Ovary (tissue), 9 donors: Measurements from ENCODE around the gene PPM1H. TPM values are rescaled to one million over a fixed set of nuclear protein-coding genes. Genes with fewer than 3 reads are reported as not detected.

Experiments used
- DNase-seq, 5 donors: peaks; one replicate each; pipeline ENCODE4 v3.0.0-alpha.2; 2019 to 2020
- H3K27ac ChIP-seq, 2 donors: fragments of 200-600 bp; one replicate each; pipeline versions ENCODE4 v1.5.1 to v1.8.0; 2019 to 2022
- H3K27me3 ChIP-seq: fragments of 200-600 bp; one replicate; pipeline ENCODE4 v1.8.0; 2022
- H3K36me3 ChIP-seq: fragments of 200-600 bp; sonication (generic); one replicate; pipeline ENCODE4 v1.5.1; 2019
- H3K4me1 ChIP-seq: one replicate; pipeline ENCODE4 v1.8.1; 2013; ENCODE audit warnings: mild to moderate bottlenecking, moderate library complexity; ENCODE audit not compliant: insufficient read depth
- H3K4me3 ChIP-seq: fragments of 200-600 bp; sonication (generic); one replicate; pipeline ENCODE4 v1.5.1; 2017
- H3K9me3 ChIP-seq, 2 donors: fragments of 200-600 bp in 1 of 2; sonication (generic) in 1 of 2; one replicate each; pipeline versions ENCODE4 v1.5.1 to v1.8.1; 2013 to 2019; ENCODE audit warnings: mild to moderate bottlenecking in 1 of 2, moderate library complexity in 1 of 2
- CTCF ChIP-seq, 3 donors: fragments of 450-650 bp in 2 of 3; fragments of 200-600 bp in 1 of 3; IDR thresholded peaks; one replicate each; pipeline versions ENCODE4 v1.5.1 to v1.8.0; 2016 to 2022; ENCODE audit warnings: antibody characterized with exemption in 3 of 3, mild to moderate bottlenecking in 1 of 3
- EP300 ChIP-seq: sonication (generic); formaldehyde crosslinking; IDR thresholded peaks from one replicate; pipeline ENCODE4 v1.6.1; 2017; ENCODE audit warnings: antibody characterized with exemption
- POLR2A ChIP-seq: fragments of 450-650 bp; IDR thresholded peaks from one replicate; pipeline ENCODE4 v1.6.1; 2017; ENCODE audit warnings: antibody characterized with exemption, mild to moderate bottlenecking, moderate library complexity
- WGBS, 3 donors: extraction: QIAGEN DNeasy Blood & Tissue Kit in 1 of 3; methylation state at CpG; one replicate each; pipeline versions ENCODE4 v1.1.5 to v1.1.7; 2013 to 2017; 5-methylcytosine and 5-hydroxymethylcytosine counted together
- intact Hi-C, 4 donors: fragments of 100-400 bp; cut with DNase I; formaldehyde crosslinking; loops; one replicate each; pipeline versions ENCODE4 v1.11.0 to v1.15.1; 2022 to 2023
- polyA plus RNA-seq, 2 donors: library from polyadenylated mRNA; stranded (reverse); fragments of 200-250 nt in 1 of 2; fragments of 350-450 nt in 1 of 2; fragmentation: Illumina TruSeq in 1 of 2; extraction: RNeasy Lipid Tissue Mini Kit (QIAGEN cat#74804) in 1 of 2; gene quantifications; one replicate each; pipeline ENCODE4 v1.2.3, GENCODE V29; 2013 to 2014
- total RNA-seq, 7 donors: library from RNA; depleted of rRNA in 2 of 7; stranded (reverse); fragments of >200 nt in 2 of 7; fragmentation: NEBNext Ultra II Directional in 3 of 7; extraction: Animal tissue kit (Norgen Biotek cat#: 25700) in 3 of 7; gene quantifications; one replicate each; pipeline versions ENCODE4 v1.1.0 to v1.2.4, GENCODE V29; 2016 to 2023
- donor health status: DM: no; HTN: no; CAD: no; lungs with moderate emphysema.
- donor health status: DM: no; HTN: no; CAD: no.
- donor health status: Bipolar disorder and iron deficiency.
- donor health status: DM: yes; HTN: yes; CAD: no.
- donor health status: DM: no; HTN: no; CAD: no.
- donor health status: DM: yes; HTN: yes; CAD: no.

PPM1H gene
- total and polyA plus RNA-seq, 9 donors: 1.6 to 45.4 (median 12.0) TPM

- peaks cover 1% of the 10 kb centered on the region for H3K4me1 ChIP-seq
- DNase-seq: no peak
- whole genome bisulfite sequencing, 3 donors: 14 to 30% (median 21%) methylated on average over 4 of the region's 4 CpGs
- H3K27me3 ChIP-seq: no peaks in the 10 kb centered on the region
- peak overlapping the region; percentile 54 for H3K4me3 ChIP-seq
- no peaks in the 10 kb centered on the region for H3K9me3 ChIP-seq
- H3K27ac ChIP-seq: no peak overlapping the region
- intact Hi-C loops: loop anchor here in 3 of 4 donors (5.0 to 10.0 kb wide), 2 partner anchors 190 to 192 kb away; no protein-coding TSS in a partner anchor
- no peaks in the 10 kb centered on the region for H3K36me3 ChIP-seq
- no peak for TF ChIP-seq EP300
- TF ChIP-seq CTCF (IDR thresholded peaks at IDR 0.05): no peak
- no peak for TF ChIP-seq POLR2A
These were observed 330.1 kb downstream of the PPM1H start for GRCh38 chr12:62604871-62605270.

GRCh38 chr12:62604373-62604772 is 330.6 kb downstream of the PPM1H start:
- no peaks in the 10 kb centered on the region for H3K36me3 ChIP-seq
- H3K27ac ChIP-seq: peak overlapping the region in 1 of 2 donors; percentile 100
- H3K4me1 ChIP-seq: peaks cover 1% of the 10 kb centered on the region
- H3K4me3 ChIP-seq: peak overlapping the region; percentile 54
- intact Hi-C loops: loop anchor here in 3 of 4 donors (5.0 to 10.0 kb wide), 2 partner anchors 190 to 193 kb away; no protein-coding TSS in a partner anchor
- H3K9me3 ChIP-seq: no peaks in the 10 kb centered on the region
- H3K27me3 ChIP-seq: no peaks in the 10 kb centered on the region
- TF ChIP-seq POLR2A (no peak), CTCF (IDR thresholded peaks at IDR 0.05) (no peak), EP300 (no peak)
- WGBS, 3 donors: 3 to 12% (median 8%) methylated on average over 1 of the region's 1 CpG
- no peak for DNase-seq

GRCh38 chr12:62603811-62604098 is 331.2 kb downstream of the PPM1H start:
- intact Hi-C loops: loop anchor here in 3 of 4 donors (5.0 to 10.0 kb wide), 2 partner anchors 191 to 194 kb away; no protein-coding TSS in a partner anchor
- Histone ChIP-seq H3K4me3 (peak overlapping the region; percentile 54), H3K4me1 (peaks cover 1% of the 10 kb centered on the region), H3K27ac (peak overlapping the region; percentile 98 to 100), H3K9me3 (no peaks in the 10 kb centered on the region), H3K27me3 (no peaks in the 10 kb centered on the region), H3K36me3 (no peaks in the 10 kb centered on the region)
- WGBS, 3 donors: 0 to 1% (median 1%) methylated on average over 14 of the region's 14 CpGs
- no peak for TF ChIP-seq CTCF (IDR thresholded peaks at IDR 0.05)
- TF ChIP-seq EP300: no peak
- TF ChIP-seq POLR2A: no peak
- no peak for DNase-seq

- H3K4me3 ChIP-seq: peak overlapping the region; percentile 54
- H3K4me1 ChIP-seq: peaks cover 1% of the 10 kb centered on the region
- TF ChIP-seq CTCF (IDR thresholded peaks at IDR 0.05) (peak; percentile 29 to 81 (median 64)), EP300 (no peak), POLR2A (peak; percentile 1)
- intact Hi-C loops: loop anchor here in 3 of 4 donors (5.0 to 10.0 kb wide), 2 partner anchors 192 to 194 kb away; no protein-coding TSS in a partner anchor
- peak; percentile 86 to 91 (median 90) for DNase-seq
- H3K27ac ChIP-seq: peak overlapping the region; percentile 98 to 100
- H3K9me3 ChIP-seq: no peaks in the 10 kb centered on the region
- WGBS, 3 donors: 0% methylated on average over 72 to 94 of the region's 94 CpGs
- no peaks in the 10 kb centered on the region for H3K36me3 ChIP-seq
- no peaks in the 10 kb centered on the region for H3K27me3 ChIP-seq
These were observed 331.7 kb downstream of the PPM1H start for GRCh38 chr12:62603061-62603810.
